ENCODE data around the gene SLMAP.

DNA sequence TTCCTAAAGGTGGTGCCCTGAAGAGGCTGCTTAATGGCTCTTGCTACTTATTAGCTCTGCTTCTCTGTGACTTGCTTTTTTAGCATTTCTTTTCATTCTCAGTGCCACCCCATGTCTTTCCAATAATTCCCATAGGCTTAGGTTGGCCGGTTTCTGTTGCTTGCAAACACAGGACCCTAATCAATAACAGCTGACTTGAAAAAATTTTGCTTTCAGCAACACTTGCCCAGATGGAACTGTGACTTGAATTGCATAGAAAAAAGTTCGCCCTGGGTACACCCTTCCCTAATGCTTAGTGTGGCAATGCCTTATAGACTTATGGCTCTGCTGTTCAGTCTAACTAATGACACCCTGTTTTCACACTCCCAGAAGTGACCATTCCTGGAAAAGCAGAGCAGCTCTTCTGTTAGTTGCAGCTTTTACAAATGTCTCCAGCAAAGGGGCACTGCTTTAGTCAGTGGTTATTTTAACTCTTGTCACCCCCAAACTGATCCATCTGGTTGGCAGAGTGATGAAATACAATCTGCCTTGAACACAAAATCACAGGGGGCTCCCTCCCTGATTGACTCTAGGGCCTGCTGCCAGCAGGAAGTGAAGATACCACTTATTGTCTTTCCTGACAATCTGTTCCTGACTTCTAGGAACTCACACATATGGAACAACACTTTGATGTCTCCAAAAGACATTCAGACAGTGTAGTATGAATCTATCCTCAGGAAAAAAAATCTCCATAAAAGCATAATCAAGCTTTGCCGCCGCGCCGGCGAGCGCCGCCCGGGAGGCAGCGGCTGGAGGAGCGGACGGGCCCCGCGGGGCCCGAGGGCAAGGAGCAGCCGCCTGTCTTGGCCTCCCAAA lies 9.7 kb upstream of the SLMAP start:
- TF ChIP-seq CTCF (IDR thresholded peaks at IDR 0.05; ENCODE audit: insufficient read depth, low read depth, low read length) (no peak), EZH2 (IDR thresholded peaks at IDR 0.05; ENCODE audit: insufficient read depth, low read length) (no peak)
